Measurements from ENCODE around the gene THSD8.
"Not testable (repeated sequence)": the region's sequence is repeated elsewhere in the genome, so short reads cannot be mapped to it uniquely, and the experiment has no call there.

DNA sequence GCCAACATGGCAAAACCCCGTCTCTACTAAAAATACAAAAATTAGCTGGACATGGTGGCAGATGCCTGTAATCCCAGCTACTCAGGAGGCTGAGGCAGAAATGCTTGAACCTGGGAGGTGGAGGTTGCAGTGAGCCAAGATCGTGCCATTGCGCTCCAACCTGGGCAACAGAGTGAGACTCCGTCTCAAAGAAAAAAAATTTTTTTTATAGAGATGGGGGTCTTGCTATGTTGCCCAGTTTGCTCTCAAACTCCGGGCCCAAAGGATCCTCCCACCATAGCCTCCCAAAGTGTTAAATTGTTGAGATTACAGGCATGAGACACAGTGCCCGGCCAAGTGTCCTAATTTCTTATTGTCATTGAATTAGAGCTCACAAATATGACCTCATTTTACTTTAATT is 15.3 kb downstream of the THSD8 start:
- TF ChIP-seq, protein P1, sequence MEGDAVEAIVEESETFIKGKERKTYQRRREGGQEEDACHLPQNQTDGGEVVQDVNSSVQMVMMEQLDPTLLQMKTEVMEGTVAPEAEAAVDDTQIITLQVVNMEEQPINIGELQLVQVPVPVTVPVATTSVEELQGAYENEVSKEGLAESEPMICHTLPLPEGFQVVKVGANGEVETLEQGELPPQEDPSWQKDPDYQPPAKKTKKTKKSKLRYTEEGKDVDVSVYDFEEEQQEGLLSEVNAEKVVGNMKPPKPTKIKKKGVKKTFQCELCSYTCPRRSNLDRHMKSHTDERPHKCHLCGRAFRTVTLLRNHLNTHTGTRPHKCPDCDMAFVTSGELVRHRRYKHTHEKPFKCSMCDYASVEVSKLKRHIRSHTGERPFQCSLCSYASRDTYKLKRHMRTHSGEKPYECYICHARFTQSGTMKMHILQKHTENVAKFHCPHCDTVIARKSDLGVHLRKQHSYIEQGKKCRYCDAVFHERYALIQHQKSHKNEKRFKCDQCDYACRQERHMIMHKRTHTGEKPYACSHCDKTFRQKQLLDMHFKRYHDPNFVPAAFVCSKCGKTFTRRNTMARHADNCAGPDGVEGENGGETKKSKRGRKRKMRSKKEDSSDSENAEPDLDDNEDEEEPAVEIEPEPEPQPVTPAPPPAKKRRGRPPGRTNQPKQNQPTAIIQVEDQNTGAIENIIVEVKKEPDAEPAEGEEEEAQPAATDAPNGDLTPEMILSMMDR (IDR thresholded peaks at IDR 0.05; ENCODE audit: low read depth, low read length, missing input control) = not testable (repeated sequence)
- not testable (repeated sequence) for TF ChIP-seq SP1 (IDR thresholded peaks at IDR 0.05); RAD21 (IDR thresholded peaks at IDR 0.05); YY1 (IDR thresholded peaks at IDR 0.05); TAF1 (conservative IDR thresholded peaks at IDR 0.05); EGR1 (IDR thresholded peaks at IDR 0.05; ENCODE audit: low read depth in 2 of 2); GABPA (IDR thresholded peaks at IDR 0.05 in 1 of 2, conservative IDR thresholded peaks at IDR 0.05 in 1 of 2); JUND (IDR thresholded peaks at IDR 0.05); RXRA (IDR thresholded peaks at IDR 0.05); HNF4G (IDR thresholded peaks at IDR 0.05)
- TF ChIP-seq, protein P2, sequence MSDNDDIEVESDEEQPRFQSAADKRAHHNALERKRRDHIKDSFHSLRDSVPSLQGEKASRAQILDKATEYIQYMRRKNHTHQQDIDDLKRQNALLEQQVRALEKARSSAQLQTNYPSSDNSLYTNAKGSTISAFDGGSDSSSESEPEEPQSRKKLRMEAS (IDR thresholded peaks at IDR 0.05) = not testable (repeated sequence)
- TF ChIP-seq, protein P3, sequence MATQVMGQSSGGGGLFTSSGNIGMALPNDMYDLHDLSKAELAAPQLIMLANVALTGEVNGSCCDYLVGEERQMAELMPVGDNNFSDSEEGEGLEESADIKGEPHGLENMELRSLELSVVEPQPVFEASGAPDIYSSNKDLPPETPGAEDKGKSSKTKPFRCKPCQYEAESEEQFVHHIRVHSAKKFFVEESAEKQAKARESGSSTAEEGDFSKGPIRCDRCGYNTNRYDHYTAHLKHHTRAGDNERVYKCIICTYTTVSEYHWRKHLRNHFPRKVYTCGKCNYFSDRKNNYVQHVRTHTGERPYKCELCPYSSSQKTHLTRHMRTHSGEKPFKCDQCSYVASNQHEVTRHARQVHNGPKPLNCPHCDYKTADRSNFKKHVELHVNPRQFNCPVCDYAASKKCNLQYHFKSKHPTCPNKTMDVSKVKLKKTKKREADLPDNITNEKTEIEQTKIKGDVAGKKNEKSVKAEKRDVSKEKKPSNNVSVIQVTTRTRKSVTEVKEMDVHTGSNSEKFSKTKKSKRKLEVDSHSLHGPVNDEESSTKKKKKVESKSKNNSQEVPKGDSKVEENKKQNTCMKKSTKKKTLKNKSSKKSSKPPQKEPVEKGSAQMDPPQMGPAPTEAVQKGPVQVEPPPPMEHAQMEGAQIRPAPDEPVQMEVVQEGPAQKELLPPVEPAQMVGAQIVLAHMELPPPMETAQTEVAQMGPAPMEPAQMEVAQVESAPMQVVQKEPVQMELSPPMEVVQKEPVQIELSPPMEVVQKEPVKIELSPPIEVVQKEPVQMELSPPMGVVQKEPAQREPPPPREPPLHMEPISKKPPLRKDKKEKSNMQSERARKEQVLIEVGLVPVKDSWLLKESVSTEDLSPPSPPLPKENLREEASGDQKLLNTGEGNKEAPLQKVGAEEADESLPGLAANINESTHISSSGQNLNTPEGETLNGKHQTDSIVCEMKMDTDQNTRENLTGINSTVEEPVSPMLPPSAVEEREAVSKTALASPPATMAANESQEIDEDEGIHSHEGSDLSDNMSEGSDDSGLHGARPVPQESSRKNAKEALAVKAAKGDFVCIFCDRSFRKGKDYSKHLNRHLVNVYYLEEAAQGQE (IDR thresholded peaks at IDR 0.05) = not testable (repeated sequence)
- TF ChIP-seq, protein P4, sequence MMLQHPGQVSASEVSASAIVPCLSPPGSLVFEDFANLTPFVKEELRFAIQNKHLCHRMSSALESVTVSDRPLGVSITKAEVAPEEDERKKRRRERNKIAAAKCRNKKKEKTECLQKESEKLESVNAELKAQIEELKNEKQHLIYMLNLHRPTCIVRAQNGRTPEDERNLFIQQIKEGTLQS (IDR thresholded peaks at IDR 0.05) = not testable (repeated sequence)

Measured in liver (tissue), 3 donors.